Inflammatory macrophage (primary cell): ENCODE data around the gene TSPYL2.
A peak's percentile ranks its signal among the peaks of the same experiment; 100 is the strongest.

Experiments
- DNase-seq, 2 donors: peaks; one replicate each; pipeline ENCODE4 v3.0.0-alpha.2; 2020 to 2022
- total RNA-seq, 18 experiments: gene quantifications; one replicate each; lab custom pipeline; 2026; ENCODE audit warnings: mixed read lengths in 6 of 18, inconsistent platforms in 2 of 18; lab: John Stamatoyannopoulos, UW

TSPYL2 gene
- 0.27 to 3.1 (median 1.5) reads per million in 18 experiments for total RNA-seq

GRCh38 chrX:53081925-53082772 is at the start of gene TSPYL2:
Gene TSPYL2 (plus strand): TSS chrX:53082367. CDS start chrX:53082499, 132 bp downstream.
- DNase-seq = peak; percentile 80 to 86

DNA sequence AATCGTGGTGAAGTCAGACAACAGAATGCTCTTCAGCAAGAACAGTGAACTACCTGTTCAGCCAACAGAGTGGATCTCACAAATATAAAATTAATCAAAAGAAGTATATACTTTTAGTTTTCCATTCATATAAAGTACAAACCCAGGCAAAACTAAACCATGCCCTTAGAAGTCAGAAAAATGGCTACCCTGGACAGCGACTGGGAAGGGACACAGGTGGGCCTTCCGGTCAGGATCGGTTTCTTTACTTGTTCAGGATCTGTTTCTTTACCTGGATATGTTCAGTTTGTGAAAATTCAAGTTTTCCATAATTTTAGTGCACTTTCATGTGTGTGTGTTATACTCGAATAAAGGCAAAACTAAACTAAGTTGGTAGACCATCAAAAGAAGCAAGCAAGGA is 46.0 kb upstream of the TSPYL2 start:
- DNase-seq = no peak

GRCh38 chrX:53039236-53039635 is 42.9 kb upstream of the TSPYL2 start:
- DNase-seq = no peak

DNA sequence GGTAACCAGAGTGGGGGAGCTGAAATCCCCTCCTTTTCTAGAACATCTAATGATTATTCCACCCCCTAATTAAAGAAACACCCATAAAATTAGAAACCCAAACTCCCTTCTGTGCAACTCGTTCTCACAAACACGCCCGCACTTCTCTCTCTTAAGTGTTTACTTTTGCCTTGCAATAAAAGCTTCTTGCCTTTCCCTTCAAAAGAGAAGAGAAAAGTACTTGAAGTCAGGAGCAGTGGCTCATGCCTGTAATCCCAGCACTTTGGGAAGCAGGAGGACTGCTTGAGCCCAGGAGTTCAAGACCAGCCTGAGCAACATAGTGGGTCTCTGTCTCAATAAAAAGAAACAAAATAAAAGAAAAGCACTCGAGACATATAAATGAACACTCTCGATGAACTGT is 37.2 kb upstream of the TSPYL2 start:
- DNase-seq = no peak

DNA sequence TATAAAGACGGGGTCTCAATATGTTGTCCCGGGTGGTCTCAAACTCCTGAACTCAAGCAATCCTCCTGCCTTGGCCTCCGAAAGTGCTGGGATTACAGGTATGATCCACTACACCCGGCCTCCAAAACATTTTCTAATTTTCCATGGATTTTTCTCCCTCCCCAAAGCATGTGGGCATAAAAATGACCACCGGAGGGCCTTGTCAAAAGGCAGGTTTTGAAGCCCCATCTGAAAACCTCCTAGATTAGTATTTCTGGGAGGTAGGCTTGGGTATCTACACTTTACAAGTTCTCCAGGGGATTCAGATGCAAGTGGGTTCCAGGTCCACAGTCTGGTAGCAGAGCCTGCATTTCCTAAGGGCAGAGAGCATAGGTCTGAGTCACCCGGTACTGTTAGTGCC is 34.9 kb upstream of the TSPYL2 start:
- no peak for DNase-seq

GRCh38 chrX:53048169-53049126 is 33.7 kb upstream of the TSPYL2 start, which contains the start of gene GPR173:
Gene GPR173 (plus strand): TSS chrX:53048789. CDS start chrX:53076622, 27,833 bp downstream.
- no peak for DNase-seq

DNA sequence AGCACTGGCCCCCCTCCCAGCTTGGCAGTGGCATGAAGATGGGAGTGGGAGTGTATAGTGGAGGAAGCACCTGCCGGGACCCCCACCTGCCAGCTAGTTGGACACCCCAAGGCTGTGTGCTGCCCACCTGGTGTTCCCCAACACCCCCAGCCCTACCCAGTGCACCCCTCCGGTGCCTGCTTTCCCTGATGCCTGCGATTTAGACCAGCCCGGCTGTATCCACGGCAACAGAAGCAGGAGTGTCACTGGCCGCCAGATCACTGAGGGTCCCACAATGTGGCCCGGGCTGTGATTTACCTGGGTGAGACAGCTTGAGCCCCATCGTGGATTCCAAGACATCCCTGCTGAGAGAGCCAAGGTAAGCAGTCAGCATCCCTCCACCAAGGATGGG is 33.0 kb upstream of the TSPYL2 start:
- no peak for DNase-seq

- DNase-seq = no peak
Observed at GRCh38 chrX:53050841-53051240, 31.3 kb upstream of the TSPYL2 start.

DNA sequence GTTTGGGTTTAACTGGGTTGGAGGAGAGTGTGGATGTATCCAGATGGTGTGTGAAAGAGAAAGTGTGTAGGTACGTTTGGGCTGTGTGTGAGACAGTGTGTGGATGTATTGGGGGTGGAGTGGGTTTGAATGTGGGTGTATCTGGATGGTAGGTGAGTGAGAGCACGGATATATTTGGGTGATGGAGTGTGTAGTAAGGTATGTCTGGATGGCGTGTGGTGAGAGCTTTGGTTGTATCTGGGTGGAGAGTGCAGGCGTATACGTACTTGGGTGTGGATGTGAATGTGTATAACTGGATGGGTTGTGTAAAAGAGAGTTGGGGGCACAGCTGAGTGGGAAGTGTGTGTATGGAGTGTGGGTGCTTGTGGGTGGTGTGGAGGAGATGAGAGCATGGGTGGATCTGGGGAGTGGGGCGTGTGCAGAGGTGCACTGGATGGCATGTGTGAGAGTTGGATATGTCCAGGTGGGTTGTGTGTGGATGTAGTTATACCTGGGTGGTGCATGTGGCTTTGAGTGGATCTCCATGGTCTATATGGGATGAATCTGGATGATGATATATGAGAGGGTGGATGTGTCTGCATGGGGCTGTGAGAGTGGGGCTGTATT is 26.8 kb upstream of the TSPYL2 start:
- DNase-seq = no peak

- no peak for DNase-seq
Observed at GRCh38 chrX:53056292-53056691, 25.9 kb upstream of the TSPYL2 start.

- DNase-seq = no peak
Observed at GRCh38 chrX:53065104-53065503, 17.1 kb upstream of the TSPYL2 start.

DNA sequence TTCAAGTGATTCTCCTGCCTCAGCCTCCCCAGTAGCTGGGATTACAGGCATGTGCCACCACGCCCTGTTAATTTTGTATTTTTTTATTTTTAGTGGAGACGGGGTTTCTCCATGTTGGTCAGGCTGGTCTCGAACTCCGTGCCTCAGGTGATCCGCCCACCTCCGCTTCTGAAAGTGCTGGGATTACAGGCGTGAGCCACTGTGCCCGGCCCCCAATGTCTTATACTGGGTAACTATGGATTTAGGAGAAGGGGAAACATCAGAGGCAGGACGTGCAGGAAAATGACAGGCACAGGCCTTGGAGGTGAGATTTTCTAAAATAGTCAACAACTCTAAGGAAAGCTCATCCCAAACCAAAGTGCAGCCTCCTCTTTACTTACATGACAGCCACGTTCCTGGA is 11.1 kb upstream of the TSPYL2 start:
- DNase-seq = no peak

- DNase-seq = peak; percentile 53 to 59
Observed at GRCh38 chrX:53071604-53072417, 10.4 kb upstream of the TSPYL2 start.

GRCh38 chrX:53072418-53073114 is 9.6 kb upstream of the TSPYL2 start:
- DNase-seq = no peak

- no peak for DNase-seq
Observed at GRCh38 chrX:53073115-53073586, 9.0 kb upstream of the TSPYL2 start.

GRCh38 chrX:53075011-53075410 is 7.2 kb upstream of the TSPYL2 start:
- no peak for DNase-seq

DNA sequence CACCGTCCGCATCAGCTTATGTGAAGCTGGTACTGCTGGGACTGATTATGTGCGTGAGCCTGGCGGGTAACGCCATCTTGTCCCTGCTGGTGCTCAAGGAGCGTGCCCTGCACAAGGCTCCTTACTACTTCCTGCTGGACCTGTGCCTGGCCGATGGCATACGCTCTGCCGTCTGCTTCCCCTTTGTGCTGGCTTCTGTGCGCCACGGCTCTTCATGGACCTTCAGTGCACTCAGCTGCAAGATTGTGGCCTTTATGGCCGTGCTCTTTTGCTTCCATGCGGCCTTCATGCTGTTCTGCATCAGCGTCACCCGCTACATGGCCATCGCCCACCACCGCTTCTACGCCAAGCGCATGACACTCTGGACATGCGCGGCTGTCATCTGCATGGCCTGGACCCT is 5.5 kb upstream of the TSPYL2 start:
- DNase-seq = no peak

DNA sequence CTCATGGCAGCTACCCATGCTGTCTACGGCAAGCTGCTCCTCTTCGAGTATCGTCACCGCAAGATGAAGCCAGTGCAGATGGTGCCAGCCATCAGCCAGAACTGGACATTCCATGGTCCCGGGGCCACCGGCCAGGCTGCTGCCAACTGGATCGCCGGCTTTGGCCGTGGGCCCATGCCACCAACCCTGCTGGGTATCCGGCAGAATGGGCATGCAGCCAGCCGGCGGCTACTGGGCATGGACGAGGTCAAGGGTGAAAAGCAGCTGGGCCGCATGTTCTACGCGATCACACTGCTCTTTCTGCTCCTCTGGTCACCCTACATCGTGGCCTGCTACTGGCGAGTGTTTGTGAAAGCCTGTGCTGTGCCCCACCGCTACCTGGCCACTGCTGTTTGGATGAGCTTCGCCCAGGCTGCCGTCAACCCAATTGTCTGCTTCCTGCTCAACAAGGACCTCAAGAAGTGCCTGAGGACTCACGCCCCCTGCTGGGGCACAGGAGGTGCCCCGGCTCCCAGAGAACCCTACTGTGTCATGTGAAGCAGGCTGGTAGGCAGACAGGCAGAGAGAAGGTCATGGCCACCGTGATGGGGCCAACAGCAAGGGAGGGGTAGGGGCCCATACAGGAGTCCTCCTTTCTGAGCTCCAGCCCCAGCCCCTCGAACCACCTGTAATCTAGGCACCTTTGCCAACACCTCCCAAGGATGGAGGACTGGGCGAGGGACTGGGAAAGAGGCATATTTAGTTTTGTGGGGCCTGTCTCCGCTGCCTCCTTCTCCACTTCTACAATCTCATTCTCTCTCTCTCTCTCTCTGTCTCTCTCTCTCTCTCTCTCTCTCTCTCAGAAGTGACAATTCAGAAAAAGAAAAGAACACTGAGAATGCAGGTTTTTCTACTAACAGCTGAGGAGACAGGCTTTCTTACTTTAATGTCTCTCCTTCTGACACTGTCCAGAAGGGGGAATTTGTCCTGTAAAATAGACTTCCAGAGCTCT is 4.7 kb upstream of the TSPYL2 start:
- no peak for DNase-seq

GRCh38 chrX:53078943-53079342 is 3.2 kb upstream of the TSPYL2 start:
- no peak for DNase-seq
